ENCODE data around the gene CAMKMT.

The CAMKMT gene

DNA sequence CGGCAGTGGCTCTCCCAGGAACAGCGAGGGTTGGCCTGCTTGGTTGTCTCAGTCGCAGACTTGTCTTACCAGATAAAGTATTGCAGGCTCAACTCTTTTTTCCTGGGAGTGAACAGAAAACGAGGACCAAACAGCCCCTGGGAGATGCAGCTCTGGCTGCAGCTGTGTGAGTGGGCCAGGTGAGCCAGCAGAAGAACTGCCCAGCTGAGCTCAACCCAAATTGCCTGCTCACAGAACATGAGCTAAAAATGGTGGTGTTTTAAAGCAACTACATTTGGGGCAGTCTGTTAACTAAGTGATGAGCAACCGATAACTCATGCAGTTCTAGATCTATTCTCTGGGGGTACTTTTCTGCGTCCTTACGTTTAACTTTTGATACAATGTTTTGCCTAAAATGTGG lies 418.7 kb downstream of the CAMKMT start:
- no peak overlapping the region for H3K27ac ChIP-seq
- no peak for DNase-seq (ENCODE audit: low spot score)
- POLR2A ChIA-PET (ENCODE audit: low non-redundant PET) = no interaction called here
- TF ChIP-seq, protein P1, sequence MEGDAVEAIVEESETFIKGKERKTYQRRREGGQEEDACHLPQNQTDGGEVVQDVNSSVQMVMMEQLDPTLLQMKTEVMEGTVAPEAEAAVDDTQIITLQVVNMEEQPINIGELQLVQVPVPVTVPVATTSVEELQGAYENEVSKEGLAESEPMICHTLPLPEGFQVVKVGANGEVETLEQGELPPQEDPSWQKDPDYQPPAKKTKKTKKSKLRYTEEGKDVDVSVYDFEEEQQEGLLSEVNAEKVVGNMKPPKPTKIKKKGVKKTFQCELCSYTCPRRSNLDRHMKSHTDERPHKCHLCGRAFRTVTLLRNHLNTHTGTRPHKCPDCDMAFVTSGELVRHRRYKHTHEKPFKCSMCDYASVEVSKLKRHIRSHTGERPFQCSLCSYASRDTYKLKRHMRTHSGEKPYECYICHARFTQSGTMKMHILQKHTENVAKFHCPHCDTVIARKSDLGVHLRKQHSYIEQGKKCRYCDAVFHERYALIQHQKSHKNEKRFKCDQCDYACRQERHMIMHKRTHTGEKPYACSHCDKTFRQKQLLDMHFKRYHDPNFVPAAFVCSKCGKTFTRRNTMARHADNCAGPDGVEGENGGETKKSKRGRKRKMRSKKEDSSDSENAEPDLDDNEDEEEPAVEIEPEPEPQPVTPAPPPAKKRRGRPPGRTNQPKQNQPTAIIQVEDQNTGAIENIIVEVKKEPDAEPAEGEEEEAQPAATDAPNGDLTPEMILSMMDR (conservative IDR thresholded peaks at IDR 0.05; ENCODE audit: low read depth) = no peak
- CTCF ChIA-PET = no interaction called here

DNA sequence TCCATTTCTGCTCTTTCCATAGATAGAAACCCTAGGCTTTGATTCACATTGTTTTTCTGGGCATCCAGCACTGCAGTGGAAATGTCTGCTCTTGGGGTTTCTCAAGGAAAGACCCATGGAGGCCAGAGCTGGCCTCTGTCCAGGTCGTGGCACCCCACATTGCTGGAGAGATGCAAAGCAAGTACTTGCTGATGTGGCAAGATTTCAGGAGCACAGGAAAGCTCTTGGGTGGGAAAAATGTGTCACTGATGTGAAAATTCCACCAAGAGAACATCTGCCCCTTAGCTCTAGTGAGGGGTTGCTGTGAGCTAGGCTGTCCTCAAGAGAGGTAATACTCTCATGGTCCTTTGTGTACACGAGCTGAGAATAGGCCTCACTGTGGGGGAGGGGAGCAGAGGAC lies 423.7 kb downstream of the CAMKMT start:
- POLR2A ChIA-PET (ENCODE audit: low non-redundant PET) = no interaction called here
- no peak overlapping the region for H3K27ac ChIP-seq
- no peak for DNase-seq (ENCODE audit: low spot score)
- CTCF ChIA-PET = interaction anchor here (0.6 kb wide), 1 partner anchor 850 kb away, joined by 3 read pairs; no protein-coding TSS in a partner anchor
- TF ChIP-seq, protein P1 (conservative IDR thresholded peaks at IDR 0.05; ENCODE audit: low read depth) = no peak

DNA sequence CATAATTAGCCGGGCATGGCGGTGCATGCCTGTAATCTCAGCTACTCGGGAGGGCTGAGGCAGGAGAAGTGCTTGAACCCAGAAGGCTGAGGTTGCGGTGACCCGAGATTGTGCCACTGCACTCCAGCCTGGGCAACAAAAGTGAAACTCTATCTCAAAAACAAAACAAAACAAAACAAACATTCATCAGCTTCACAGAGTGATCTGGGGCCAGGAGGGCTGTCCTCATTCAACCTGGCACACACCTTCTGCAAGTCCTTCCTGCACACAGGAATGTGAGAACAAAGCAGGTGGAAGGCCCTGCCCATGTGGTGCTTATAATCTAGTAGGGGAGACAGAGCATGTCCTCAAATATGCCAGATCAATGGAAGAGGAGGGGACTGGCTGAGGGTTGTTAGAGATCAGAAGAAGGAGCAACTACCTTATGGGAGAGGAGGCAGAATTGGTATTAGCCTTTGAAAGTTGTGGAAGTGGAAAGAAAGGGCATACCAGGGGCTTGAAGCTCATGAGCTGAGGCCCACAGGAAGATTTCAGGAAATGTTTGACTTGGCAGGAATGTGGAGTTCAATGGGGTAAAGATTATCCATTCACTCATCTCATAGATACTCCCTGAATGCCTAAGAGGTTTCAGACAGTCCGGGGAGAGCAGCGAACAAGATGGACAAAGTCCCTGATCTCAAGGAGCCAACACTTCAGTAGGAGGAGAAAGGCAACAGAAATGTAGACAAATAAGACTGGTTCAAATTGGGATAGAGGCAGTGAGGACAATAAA lies 424.5 kb downstream of the CAMKMT start:
- no peak for DNase-seq (ENCODE audit: low spot score)
- ChIA-PET CTCF (no interaction called here), POLR2A (ENCODE audit: low non-redundant PET) (no interaction called here)

DNA sequence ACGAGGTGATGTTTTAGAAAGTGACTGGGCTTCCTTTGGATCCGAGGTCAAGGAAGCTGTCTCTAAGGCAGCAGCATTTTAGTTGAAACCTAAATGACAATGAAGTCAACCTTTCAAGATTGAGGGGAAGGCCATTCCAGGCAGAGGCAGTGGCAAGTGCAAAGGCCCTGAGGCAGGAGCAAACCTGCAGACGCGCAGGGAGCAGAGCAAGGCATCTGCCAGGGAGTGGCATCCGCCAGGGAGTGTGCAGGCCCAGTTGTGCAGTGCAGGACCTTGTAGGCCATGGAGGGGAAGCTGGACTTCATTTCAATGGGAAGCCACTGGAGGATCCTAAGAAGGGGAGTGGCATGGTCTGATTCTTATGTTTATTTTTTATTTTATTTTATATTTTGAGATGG lies 425.1 kb downstream of the CAMKMT start:
- CTCF ChIA-PET = no interaction called here
- H3K27ac ChIP-seq = no peak overlapping the region
- TF ChIP-seq, protein P1 (conservative IDR thresholded peaks at IDR 0.05; ENCODE audit: low read depth) = no peak
- DNase-seq (ENCODE audit: low spot score) = no peak
- POLR2A ChIA-PET (ENCODE audit: low non-redundant PET) = no interaction called here

More for the DNA sequence above, 424.5 kb downstream of the CAMKMT start:
- no peak overlapping the region for H3K27ac ChIP-seq
- TF ChIP-seq, protein P1 (conservative IDR thresholded peaks at IDR 0.05; ENCODE audit: low read depth) = no peak

DNA sequence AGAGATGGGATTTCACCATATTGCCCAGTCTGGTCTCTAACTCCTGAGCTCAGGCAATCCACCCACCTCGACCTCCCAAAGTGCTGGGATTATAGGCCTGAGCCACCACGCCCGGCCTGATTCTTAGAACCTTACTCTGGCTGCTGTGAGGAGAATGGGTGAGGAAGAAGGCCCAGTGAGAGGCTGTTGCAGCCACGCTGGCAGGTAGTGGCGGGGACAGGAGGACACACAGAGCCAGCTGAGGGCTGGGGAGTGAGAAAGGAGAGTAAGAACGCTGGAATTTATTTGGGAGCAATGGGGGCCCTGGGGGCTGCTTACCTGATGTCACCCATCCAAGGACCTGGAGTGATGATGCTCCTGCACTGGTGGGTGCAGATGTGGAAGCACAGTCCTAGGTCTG lies 425.9 kb downstream of the CAMKMT start:
- no peak overlapping the region for H3K27ac ChIP-seq
- no peak for DNase-seq (ENCODE audit: low spot score)
- ChIA-PET POLR2A (ENCODE audit: low non-redundant PET) (no interaction called here), CTCF (no interaction called here)
- TF ChIP-seq, protein P1 (conservative IDR thresholded peaks at IDR 0.05; ENCODE audit: low read depth) = no peak

DNA sequence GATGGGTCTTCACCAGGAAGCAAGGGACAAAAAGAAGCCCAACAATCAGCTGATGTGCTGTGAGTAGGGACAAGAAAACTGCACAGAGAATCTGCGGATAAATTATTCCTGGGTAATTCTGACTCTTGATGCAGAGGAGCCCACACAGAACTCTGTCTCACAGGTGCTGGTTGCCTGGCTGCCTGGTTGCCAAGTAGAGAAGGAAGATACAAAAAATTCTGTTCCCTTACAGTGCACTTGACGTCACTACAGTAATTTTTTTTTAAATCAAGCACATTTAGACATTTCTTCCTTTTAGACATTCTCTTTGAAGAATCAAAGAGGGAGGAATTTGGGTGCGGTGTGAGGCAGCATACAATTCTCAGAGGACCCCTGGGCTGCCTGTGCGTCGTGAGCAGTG lies 427.7 kb downstream of the CAMKMT start:
- H3K27ac ChIP-seq = no peak overlapping the region
- TF ChIP-seq, protein P1 (conservative IDR thresholded peaks at IDR 0.05; ENCODE audit: low read depth) = no peak
- ChIA-PET POLR2A (ENCODE audit: low non-redundant PET) (no interaction called here), CTCF (no interaction called here)
- no peak for DNase-seq (ENCODE audit: low spot score)

Data from RWPE1 (cell line).